Fibroblast of pulmonary artery (primary cell): ENCODE results near the gene PTGFRN.
"Not testable (repeated sequence)": the region's sequence is repeated elsewhere in the genome, so short reads cannot be mapped to it uniquely, and the experiment has no call there.

Source experiments
- DNase-seq: peaks from one replicate; pipeline ENCODE4 v3.0.0-alpha.2; 2010; ENCODE audit warnings: low read depth
- H3K4me3 ChIP-seq: replicated peaks from 2 replicates; pipeline ENCODE4 v1.5.1; 2011; ENCODE audit warnings: low read depth, mild to moderate bottlenecking, control low read depth, low read length, moderate library complexity
- TF ChIP-seq, protein P1 (sequence below): IDR thresholded peaks from 2 replicates; pipeline ENCODE4 v1.5.1; 2011; ENCODE audit warnings: mild to moderate bottlenecking, control low read depth, low read length, inconsistent platforms; ENCODE audit errors: missing control alignments

PTGFRN gene

DNA sequence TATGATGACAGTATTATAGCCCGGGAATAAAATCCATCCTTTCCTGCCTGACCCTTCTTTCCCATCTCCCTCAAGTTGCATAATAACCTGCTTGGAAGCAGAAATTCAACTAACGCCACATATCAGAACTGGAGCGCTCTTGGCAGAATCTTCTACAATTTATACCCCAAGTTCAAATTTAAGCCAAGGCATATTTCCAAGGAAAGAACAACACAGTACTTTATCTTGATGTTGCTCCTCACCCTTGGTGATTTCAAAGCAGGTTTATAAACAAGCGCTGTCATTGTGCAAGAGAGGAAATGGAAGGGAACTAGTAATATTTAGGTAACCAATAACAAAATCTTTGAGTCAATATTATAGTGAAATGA, 38.0 kb upstream of the PTGFRN start:
- DNase-seq, result peak; percentile 90
- H3K4me3 ChIP-seq, result no peak overlapping the region
- TF ChIP-seq, protein P1, sequence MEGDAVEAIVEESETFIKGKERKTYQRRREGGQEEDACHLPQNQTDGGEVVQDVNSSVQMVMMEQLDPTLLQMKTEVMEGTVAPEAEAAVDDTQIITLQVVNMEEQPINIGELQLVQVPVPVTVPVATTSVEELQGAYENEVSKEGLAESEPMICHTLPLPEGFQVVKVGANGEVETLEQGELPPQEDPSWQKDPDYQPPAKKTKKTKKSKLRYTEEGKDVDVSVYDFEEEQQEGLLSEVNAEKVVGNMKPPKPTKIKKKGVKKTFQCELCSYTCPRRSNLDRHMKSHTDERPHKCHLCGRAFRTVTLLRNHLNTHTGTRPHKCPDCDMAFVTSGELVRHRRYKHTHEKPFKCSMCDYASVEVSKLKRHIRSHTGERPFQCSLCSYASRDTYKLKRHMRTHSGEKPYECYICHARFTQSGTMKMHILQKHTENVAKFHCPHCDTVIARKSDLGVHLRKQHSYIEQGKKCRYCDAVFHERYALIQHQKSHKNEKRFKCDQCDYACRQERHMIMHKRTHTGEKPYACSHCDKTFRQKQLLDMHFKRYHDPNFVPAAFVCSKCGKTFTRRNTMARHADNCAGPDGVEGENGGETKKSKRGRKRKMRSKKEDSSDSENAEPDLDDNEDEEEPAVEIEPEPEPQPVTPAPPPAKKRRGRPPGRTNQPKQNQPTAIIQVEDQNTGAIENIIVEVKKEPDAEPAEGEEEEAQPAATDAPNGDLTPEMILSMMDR, result no peak

DNA sequence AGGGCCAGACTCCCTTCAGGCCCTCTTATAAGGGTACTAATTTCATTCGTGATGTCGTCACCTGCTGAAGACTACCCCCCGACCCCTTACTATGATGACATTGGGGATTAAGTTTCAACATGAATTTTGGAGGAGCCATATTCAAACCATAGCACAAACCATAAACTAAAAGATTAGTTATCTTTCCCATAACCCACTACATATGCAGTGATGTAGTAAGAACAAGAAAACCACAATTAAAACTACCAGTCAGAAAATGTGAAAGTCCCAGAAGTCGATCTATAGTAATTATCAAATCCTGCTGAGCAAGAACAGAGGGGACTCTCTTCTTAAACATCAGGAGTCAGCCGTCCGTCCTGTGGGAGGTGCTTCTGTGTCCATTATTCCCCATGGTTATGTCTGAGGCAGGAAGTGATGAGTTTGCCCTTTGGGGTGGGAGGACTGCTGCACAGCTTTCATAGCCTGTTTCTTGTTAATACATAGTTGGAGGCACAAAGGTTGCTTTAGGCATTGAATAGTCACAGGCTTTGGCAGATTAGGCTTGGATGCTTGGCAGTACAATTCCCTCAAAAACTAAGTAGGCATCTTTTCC, 35.9 kb upstream of the PTGFRN start:
- peak; percentile 56 for DNase-seq
- H3K4me3 ChIP-seq, result no peak overlapping the region
- TF ChIP-seq, protein P1, result no peak

DNA sequence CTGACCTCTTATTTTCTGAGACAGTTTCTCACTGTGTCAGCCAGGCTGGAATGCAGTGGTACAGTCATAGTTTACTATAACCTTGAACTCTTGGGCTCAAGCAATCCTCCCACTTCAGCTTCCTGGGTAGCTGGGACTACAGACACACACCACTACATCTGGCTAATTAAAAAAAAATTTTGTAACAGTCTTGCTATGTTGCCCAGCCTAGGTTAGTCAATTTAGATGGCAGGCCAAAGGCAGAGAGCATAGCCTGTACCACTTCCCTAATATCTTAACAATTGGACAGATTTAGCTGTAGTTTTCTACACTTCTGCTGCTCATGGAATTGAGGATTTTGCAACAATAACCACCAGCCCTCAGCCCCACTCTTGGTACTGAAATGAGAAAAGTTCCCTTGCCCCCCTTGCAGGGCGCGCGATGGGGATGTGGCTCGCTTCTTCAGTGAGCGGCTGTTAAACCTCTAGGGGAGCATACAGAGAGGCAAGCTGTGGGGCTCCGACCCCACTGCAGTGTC, 34.9 kb upstream of the PTGFRN start:
- TF ChIP-seq, protein P1, result no peak
- DNase-seq, result peak; percentile 44
- H3K4me3 ChIP-seq, result no peak overlapping the region

DNA sequence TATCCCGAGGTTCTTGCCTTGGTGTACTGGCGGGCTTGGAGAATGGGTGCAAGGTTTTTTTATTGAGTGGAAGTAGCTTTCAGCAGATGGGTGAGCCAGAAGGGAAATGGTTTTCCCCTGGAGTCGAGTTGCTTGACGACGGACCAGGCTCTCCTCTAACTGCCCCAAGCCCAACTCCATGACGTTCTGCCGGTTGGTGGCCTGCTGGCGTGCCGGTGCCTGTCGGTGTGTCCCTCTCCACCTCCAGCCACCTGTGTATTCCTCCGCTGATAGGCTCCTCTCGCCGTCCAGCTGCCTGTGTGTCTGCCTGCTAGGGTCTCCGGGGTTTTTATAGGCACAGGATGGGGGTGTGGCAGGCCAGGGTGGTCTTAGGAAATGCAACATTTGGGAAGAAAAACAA, 34.3 kb upstream of the PTGFRN start:
- no peak for DNase-seq
- H3K4me3 ChIP-seq, result no peak overlapping the region
- TF ChIP-seq, protein P1, result no peak

GRCh38 chr1:116875946-116876345, 33.8 kb upstream of the PTGFRN start:
- not testable (repeated sequence) for H3K4me3 ChIP-seq, DNase-seq

DNA sequence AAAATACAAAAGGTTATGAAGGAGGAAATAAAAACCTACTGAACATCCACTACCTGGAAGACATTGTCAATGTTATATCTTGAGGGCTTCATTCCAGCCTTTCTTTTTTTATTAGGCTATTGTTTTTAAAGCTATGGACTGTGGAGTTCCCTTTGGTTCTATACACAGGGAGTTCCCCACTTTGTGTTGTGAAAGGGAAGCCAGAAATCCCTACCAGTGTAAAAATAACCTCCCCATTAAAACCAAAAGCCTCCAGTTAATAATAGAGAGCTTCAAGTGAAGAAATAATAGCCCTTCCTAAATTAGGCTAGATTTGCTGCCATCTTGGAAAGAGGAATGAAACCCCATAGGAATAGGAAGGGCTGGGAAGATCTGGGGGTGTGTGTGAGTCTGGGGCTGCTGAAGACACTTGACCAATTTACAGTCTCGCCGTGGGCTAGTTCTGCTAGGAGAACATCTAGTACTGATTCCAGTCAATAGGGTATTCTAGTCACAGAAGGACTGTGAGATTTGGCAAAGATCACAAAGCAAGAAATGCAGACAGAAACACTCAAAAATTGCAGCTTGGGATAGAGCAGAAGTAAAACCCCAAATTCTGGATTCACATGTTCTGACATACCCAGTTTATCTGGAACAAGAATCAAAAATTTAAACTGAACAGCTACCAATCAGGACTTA, 32.4 kb upstream of the PTGFRN start:
- no peak for DNase-seq
- no peak overlapping the region for H3K4me3 ChIP-seq
- TF ChIP-seq, protein P1, result no peak

DNA sequence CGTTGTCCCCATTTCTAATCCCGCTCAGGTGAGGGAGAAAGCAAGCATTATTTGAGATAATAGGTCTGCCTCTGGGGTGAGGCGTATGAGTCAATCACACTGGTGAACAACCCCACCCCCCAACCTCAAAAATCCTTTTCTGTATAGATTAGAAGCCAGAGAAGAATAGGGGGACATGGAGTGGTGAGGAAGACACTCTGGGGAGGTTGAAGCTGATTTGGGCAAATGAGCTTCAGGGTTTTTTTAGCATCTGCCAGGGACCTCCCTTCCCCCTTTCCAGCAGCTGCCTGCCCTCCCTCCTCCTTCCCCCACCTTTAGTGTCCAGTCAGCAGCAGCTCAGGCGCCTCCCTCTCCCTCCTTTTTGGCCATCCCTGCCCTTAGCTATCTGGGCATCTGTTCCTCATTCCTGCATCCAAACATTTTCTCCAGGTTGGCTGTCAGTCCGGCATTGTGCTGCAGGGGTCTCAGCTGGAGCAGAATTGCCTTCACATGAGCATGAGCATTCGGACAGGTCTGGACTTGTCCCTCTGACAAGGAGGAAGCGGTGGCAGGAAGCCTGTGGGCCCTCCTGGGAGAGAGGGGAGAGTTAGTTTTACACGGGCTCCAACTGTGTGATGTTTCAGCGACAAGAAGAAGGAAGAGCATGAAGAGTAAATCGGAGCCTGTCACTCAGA, 30.8 kb upstream of the PTGFRN start:
- peak overlapping the region; percentile 33 for H3K4me3 ChIP-seq
- peak; percentile 77 for DNase-seq
- TF ChIP-seq, protein P1, result peak; percentile 5
